Fibroblast of the aortic adventitia (primary cell): Measurements from ENCODE around the gene CDH23. TPM values are rescaled to one million over a fixed set of nuclear protein-coding genes. Genes with fewer than 3 reads are reported as not detected.

Source experiments
- DNase-seq: peaks from one replicate; pipeline ENCODE4 v3.0.0-alpha.2; 2010; ENCODE audit warnings: low read depth
- H3K4me3 ChIP-seq: 2 replicates; pipeline ENCODE4 v1.5.1; 2011; ENCODE audit warnings: low read depth, mild to moderate bottlenecking, control low read depth, low read length, moderate library complexity
- CTCF ChIP-seq: IDR thresholded peaks from 2 replicates; pipeline ENCODE4 v1.5.1; 2011; ENCODE audit warnings: mild to moderate bottlenecking, low read length, control low read depth, inconsistent platforms; ENCODE audit not compliant: insufficient read depth
- total RNA-seq: library from RNA; depleted of rRNA; stranded (reverse); fragments of >200 nt; gene quantifications from 2 replicates; pipeline ENCODE4 v1.2.3, GENCODE V29; 2012; ENCODE audit warnings: low replicate concordance

CDH23 gene
- total RNA-seq, 1 donor: 0.27 TPM

- DNase-seq: no peak
- no peak for TF ChIP-seq CTCF
- H3K4me3 ChIP-seq: no peak overlapping the region
Measured at GRCh38 chr10:71784679-71785272, 388.1 kb downstream of the CDH23 start.

- TF ChIP-seq CTCF: no peak
- DNase-seq: no peak
- H3K4me3 ChIP-seq: no peak overlapping the region
Measured at GRCh38 chr10:71788954-71789353, 392.2 kb downstream of the CDH23 start.

- no peak for TF ChIP-seq CTCF
- no peak for DNase-seq
- no peak overlapping the region for H3K4me3 ChIP-seq
Measured at GRCh38 chr10:71789871-71790270, 393.2 kb downstream of the CDH23 start.

GRCh38 chr10:71790749-71791440 is 394.2 kb downstream of the CDH23 start:
- TF ChIP-seq CTCF: no peak
- no peak for DNase-seq
- no peak overlapping the region for H3K4me3 ChIP-seq

- H3K4me3 ChIP-seq: no peak overlapping the region
- TF ChIP-seq CTCF: no peak
- peak; percentile 46 for DNase-seq
Measured at GRCh38 chr10:71795248-71795647, 398.5 kb downstream of the CDH23 start.

GRCh38 chr10:71796749-71797405 is 400.2 kb downstream of the CDH23 start:
- H3K4me3 ChIP-seq: no peak overlapping the region
- no peak for TF ChIP-seq CTCF
- no peak for DNase-seq
